ENCODE measurements around the gene PRKCA.

DNA sequence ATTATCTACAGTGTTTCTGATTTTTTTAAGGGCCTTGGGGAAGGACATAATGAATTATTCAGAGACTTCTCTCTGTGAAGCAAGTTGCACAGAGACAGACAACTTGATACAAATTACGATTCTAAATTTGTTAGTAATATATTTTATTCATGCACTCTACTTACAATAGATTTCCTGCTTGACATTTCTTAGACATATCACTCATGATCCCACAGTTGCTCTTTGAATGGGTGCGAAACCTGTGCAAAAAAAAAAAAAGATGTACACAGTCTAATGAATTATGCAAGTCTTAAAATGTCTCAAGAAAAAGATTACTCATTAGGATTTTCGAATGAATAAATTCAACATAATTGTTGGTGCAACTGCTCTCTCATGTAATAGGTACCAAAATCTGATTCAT, 254.8 kb downstream of the PRKCA start:
- TF ChIP-seq, protein P1, sequence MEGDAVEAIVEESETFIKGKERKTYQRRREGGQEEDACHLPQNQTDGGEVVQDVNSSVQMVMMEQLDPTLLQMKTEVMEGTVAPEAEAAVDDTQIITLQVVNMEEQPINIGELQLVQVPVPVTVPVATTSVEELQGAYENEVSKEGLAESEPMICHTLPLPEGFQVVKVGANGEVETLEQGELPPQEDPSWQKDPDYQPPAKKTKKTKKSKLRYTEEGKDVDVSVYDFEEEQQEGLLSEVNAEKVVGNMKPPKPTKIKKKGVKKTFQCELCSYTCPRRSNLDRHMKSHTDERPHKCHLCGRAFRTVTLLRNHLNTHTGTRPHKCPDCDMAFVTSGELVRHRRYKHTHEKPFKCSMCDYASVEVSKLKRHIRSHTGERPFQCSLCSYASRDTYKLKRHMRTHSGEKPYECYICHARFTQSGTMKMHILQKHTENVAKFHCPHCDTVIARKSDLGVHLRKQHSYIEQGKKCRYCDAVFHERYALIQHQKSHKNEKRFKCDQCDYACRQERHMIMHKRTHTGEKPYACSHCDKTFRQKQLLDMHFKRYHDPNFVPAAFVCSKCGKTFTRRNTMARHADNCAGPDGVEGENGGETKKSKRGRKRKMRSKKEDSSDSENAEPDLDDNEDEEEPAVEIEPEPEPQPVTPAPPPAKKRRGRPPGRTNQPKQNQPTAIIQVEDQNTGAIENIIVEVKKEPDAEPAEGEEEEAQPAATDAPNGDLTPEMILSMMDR (IDR thresholded peaks at IDR 0.05), result no peak
- TF ChIP-seq POLR2AphosphoS5 (IDR thresholded peaks at IDR 0.05), result no peak
- TF ChIP-seq POLR2A (IDR thresholded peaks at IDR 0.05), result no peak

All from gastroesophageal sphincter (tissue), 3 donors.